ENCODE data around the gene IRF2BP1.
A peak's percentile ranks its signal among the peaks of the same experiment; 100 is the strongest.
"Not testable (repeated sequence)": the region's sequence is repeated elsewhere in the genome, so short reads cannot be mapped to it uniquely, and the experiment has no call there.

IRF2BP1 gene

DNA sequence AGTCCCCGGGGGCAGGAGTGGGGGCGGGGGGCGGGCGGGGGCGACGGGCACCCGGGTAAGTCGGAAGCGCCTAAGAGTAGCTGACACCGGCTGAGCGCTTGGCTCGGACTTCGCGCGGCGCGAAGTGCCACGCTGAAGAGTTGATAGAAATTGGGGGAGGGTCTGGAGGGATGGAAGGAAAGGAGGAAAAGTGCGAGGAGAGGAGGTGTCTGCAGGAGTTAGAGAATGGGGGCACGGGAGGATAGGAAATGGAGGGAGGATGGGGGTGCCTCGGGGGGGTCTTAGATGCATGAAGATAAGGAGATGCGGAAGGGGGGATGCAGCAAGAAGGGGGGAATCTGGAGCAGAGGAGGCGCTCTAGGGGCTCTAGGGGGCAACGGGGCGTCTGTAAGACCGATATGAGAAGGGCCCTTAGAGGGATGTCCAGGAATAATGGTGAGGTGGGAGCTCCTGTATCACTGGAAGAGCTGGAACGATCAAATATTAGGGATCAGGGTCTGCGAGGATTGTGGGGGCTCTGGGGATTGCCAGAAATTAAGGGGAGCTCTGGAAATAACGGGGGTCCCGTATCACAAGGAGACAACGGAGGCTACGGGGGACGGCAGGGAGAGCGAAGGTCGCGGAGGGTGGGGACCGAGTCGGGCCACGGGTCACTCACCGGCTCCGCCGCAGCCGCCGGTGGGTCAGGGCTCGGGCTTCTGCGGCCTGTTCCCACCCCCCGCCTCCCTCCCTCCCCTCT is 16.1 kb upstream of the IRF2BP1 start, which contains the start of gene MYPOP:
MYPOP (minus strand) TSS at position 702 of the 739 bp plus-strand sequence. CDS start 840 bp downstream, outside the sequence.
- no peak for DNase-seq

DNA sequence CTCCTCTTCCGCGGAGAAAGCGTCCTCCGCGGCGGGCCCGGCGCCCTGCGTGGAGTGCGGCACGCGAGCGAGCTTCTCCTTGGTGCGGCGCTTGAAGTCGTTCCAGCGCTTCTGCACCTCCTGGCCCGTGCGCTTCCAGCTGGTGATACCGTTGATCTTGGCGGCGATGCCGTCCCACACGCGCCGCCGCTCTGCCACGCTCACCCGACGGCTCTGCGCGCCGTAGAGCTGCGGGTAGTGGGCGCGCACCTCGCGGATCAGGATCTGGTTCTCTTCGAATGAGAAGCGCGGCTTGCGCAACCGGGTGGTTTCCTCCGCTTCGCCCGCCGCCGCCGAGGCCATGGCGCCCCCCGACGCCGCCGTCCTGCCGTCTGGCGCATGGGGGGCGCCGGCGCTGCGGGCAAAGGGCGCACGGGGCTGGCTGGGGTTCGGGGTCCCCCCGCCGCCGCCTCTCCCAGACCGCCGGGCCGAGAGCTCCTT is 15.5 kb upstream of the IRF2BP1 start:
- peak; percentile 74 for DNase-seq

DNA sequence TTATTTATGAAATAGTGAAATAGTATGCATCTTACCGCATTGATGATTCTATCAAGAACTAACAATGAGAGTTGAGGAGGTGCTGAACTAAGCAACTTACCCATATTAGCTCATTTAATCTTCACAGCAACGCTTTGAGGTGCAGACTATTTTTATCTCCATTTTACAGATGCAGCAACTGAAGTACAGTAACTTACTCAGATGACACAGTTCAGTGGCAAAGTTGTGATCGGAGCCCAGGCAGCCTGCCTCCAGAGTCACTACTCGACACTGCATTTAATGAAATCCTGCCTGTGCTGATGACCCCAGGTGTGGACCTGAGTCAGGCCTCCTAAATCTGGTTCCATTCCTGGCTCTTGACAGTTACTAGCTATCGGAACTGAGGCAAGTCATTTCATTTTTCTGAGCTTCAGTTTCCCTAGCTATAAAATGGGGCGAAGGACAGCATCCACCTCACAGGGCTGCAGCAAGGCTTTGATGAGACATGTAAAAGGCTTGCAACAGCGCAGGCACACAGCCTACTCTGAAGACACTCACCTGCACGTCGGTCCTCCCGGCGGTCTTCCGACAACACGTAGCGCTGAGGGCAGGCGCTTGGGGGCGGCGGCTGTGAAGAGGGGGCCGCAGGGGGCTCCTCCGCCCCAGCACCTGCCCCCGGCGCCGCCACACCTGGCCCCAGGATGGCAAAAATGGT is 14.9 kb upstream of the IRF2BP1 start:
- DNase-seq, result no peak

DNA sequence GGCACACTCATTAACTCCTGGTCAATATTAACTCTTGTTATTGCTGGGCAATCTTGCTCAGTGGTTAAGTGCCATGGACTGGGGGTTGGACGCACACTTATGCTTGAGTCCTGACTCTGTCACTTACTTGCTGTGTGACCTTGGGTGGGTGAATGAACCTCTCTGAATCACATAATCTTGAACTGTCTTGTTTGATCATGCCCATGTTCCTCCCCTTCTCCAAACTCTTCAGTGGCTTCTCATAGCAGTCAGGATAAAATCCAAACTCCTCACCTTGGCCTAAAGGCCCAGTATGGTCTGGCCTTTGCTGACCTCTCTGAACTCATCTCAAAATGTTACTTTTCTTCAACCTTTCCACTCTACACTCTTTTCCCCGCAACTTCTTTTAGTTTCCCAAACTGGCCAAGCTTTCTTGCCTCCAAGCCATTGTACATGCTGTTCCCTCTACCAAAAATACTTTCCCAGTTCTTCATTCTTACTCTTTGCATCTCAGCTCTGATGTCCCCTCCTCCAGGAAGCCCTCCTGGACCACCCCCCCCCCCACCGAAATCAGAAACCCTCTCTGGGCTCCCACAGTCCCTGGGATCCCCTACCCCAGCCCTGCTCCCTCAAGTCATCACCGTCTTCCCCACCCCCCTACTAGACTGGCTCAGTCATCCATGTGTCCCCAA is 14.1 kb upstream of the IRF2BP1 start:
- no peak for DNase-seq

DNA sequence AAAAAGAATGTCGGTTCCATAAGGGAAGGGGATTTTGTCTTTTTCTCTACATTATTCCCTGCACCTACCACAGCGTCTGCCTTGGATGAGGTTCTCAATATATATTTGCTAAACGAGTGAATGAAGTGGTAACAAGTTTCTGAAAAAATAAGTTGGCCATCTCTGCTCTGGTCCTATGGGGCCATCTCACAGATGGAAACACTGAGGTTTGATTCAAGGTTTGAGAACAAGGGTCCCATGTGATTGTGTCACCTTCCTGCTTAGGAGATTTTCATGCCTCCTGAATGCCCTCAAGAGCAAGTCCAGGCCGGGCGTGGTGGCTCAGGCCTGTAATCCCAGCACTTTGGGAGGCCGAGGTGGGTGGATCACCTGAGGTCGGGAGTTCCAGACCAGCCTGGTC is 13.3 kb upstream of the IRF2BP1 start:
- no peak for DNase-seq

DNA sequence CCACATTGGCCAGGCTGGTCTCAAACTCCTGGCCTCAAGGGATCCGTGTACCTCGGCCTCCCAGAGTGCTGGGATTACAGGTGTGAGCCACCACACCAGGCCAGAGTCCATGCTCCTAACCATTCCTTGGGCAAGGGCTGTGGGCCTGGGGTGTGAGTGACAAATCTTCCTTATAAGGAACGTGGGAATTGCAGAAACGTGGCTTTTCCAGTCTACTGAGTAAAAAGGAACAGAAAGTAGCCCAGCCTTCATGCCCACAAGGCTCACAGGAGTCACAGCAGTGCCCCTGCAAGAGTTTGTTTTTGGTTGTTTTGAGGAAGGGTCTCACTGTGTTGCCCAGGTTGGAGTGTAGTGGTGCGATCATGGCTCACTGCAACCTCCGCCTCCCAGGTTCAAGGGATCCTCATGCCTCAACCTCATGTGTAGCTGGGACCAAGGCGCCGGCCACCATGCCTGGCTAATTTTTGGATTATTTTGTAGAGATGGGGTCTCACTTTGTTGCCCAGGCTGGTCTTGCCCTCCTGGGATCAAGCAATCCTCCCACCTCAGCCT is 11.4 kb upstream of the IRF2BP1 start:
- no peak for DNase-seq

DNA sequence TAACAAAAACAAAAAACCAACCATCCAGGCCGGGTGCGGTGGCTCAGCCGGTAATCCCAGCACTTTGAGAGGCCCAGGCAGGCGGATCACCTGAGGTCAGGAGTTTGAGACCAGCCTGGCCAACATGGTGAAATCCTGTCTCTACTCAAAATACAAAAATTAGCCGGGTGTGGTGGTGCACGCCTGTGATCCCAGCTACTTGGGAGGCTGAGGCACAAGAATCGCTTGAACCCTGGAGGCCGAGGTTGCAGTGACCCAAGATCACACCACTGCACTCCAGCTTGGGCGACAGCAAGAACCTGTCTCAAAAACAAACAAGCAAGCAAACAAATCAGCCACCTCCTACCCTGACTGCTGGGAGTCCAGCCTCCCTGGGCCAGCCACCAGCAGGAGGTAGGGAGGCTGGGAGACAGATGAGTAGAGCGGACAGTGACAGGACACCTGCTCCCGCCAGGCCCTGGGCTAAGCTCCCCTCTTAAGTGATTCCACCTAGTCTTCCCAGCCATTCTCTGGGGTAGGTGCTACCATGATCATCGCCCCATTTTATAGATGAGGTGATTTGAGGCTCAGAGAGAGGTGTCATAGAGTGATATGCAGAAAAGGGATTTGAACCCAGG is 10.2 kb upstream of the IRF2BP1 start:
- DNase-seq, result not testable (repeated sequence)

DNA sequence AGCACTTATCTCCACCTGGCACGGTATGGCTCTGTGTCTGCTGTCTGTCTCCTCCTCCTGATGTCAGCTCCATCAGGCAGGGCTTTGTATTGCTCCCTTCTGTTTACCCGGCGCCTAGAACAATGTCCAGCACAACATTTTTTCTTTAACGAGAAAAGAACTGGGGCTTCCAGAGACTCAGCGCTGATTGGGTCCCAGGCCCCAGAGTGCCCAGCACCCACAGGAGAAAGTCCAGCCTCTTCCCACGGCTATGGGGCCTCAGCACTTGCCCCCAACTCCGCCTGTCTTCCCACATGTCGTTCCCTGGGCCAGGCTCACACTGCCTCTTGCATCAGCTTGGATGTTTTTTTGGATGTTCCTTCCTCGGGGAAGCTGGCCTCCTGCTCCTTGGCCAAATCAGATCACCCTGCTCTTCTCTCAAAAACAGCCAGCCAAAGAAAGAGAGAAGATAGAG is 9.6 kb upstream of the IRF2BP1 start:
- no peak for DNase-seq

DNA sequence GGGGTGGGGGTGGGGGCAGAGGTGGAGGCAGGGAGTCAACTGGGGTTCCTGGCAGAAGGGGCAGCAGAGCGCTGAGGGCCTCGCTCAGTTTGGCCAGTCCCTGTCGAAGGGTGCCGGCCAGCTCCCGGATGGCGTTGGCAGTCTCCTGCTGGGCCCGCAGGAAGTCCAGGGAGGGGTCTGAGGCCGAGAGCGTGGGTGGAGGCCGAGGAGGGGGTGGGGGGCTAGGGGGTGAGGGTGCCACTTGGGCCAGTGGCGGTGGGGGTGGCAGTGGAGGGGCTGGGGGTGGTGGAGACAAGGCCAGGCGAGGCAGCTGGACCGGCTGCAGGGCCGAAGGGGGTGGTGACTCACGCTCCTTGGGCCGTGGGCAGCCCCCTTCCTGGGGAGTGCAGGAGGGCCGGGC is 4.9 kb upstream of the IRF2BP1 start:
- DNase-seq, result no peak

DNA sequence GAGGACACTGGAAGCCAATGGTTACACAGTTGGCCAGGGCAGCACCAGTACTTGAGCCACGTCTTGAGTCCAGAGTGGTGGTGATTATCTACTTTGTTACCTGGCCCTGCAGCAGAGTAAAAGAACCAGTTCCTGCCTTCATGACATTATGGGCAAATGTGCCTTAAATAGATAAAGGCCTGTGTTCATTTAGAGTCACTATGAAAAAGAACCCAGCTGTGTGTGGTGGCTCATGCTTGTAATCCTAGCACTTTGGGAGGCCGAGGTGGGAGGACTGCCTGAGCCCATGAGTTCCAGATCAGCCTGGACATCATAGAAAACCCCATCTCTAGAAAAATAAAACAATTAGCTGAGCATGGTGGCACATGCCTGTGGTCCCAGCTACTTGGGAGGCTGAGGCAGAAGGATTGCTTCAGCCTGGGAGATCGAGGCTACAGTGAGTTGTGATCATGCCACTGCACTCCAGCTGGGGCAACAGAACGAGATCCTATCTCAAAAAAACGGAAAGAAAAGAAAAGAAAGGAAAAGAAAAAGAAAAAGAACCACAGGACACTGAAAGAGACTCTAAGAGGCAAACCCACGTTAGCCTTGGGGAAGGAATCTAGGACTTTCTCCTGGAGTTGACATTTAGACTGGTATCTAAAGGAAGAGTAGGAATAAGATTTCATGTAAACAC is 3.4 kb upstream of the IRF2BP1 start:
- DNase-seq, result no peak

DNA sequence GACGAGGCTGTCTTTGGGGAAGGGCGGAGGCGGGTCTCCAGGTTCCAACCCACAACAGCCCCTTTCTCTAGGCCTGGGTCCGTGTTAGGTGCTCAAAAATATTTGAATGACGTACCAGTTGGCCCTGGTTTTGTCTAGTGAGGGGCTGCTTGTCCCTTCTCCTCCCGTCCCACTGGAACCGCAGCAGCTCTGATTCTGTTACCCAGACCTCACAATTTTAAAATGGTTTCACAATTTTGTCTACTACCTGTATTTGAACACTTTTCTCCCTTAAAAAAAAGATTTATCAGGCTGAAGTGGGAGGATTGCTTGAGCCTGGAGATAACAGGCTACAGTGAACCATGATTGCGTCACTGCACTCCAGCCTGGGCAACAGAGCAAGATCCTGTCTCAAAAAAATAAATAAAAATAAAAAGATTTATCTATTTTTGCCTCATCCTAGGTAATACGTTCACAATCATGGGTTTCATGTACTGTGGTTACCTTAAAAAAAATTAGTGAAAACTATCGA is 1.3 kb upstream of the IRF2BP1 start:
- no peak for DNase-seq

DNA sequence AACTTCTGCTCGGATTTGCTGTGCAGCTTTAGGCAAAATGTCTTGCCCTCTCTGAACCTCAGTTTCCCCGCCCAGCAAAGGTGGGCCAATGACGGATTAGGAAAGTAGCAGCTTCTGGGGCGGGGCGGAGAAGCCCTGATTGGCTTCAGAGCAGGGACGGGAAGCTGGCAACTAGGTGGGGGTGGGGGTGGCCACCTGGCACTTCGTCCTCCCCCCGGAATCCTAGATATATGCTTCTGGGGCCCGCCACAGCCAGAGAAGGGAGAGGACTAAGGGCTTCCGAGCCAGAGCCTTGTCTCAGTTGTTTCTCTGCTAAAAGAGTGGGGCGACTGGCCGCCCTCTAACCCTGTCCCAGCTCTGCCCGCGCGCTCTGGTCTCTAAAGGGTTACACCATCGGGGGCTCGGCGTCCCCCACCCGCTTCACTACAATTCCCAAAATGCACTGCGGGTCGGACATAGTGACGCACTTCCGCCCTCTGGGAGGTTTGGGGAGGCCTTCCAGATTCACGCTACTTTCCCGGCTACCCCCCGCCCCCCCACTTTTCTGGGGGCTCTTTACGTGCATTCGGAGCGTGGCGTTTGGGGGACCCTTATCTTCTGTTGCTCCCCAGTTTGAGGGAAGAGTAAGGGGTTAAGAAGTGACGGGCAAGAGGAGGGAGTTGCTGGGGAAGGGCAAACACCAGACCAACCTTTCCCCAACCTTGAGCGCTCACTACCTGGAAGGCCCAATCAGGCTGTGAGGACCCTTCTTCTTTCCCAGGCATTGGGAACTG is 672 bp upstream of the IRF2BP1 start:
- DNase-seq, result peak; percentile 94

DNA sequence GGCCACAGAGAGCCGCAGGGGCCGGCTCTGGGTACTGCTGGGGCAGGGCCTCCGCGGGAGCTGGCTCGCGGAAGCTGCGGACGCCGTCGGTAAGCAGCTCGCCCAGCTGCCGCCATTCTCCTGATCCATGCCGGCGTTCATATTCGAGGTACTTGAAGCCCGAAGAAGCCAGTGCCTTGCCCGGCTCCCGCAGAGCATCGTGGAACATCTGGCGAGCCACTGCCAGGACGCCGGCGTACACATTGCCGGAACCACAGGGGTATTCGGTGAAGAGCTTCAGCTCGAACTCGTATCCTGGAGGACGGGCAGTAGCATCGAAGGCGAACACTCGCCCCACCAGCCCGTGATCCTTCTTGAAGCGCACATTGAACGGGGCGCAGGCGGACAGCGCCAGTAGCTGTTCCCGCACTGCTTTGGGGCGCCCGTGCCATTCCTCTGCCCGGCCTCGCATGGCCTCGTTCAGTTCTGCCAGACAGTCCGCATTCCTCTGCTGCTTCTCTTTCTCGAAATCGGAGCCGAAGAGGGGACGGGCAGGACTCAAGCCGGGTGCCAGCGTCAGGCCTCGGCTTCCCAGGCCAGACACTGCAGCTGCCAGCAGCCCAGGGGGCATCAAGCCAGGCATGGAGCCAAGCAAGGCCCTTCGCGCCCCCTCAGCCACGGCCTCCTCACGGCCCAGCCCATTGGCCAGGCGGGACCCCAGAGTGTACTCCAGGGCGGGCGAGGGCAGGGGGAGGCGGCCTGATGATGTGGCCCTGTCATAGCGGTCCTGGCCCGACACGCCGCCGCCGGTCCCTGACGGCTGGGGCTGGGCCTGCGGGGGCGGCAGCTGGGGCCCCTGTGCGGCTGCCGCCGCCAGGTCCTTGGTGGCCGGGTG is 1.0 kb downstream of the IRF2BP1 start:
- DNase-seq, result peak; percentile 65

DNA sequence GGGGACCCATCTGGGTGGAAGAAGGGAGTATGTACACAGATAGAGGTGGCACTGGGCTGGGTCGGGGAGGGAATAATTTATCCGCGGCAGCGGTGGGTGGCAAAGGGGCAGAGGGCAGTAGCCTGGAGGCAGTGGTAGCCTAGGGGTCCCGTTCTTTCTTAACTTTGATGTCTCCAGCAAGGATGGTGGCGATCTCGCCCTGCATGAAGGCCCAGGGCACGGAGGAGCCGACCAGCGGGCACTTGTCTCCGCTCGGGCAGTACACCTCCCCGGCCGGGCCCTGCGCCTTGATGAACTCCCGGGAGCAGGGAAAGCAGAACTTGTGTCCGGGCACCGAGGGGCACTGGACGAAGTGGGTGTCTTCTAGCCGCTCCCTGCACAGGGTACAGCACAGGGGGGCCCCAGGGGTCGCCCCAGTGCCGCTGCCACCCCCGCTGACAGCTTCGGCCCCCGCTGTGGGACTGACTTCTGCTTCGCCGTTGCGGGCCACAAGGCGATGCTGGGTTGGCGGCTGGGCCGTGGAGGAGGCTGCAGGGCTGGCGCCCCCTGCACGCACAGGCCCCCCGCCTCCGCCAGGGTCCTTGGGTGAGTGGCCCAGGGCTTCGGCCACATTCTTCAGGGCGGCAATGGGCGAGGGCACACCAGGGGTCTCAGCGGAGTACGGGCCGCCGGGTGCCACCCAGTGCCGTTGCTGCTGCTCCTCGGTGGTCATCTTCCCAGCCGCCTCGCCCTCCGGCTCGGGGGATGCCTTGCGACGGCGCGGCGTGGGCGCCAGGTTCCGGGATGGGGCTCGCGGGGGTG is 1.9 kb downstream of the IRF2BP1 start:
- no peak for DNase-seq

DNA sequence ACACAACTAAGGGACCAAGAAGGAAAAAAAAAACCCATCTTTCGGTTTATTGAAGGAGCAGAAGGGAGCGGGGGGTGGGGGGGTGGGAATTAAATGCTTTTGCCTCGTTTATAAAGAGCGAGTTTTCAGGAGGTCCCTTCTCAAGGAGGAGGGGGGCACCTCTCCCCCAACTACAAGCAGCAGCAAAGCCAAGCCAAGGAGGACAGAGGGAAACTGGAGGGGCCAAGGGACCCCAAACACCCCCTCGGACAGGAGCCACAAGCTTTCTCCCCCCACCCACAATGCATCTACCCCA is 2.4 kb downstream of the IRF2BP1 start:
- no peak for DNase-seq

DNA sequence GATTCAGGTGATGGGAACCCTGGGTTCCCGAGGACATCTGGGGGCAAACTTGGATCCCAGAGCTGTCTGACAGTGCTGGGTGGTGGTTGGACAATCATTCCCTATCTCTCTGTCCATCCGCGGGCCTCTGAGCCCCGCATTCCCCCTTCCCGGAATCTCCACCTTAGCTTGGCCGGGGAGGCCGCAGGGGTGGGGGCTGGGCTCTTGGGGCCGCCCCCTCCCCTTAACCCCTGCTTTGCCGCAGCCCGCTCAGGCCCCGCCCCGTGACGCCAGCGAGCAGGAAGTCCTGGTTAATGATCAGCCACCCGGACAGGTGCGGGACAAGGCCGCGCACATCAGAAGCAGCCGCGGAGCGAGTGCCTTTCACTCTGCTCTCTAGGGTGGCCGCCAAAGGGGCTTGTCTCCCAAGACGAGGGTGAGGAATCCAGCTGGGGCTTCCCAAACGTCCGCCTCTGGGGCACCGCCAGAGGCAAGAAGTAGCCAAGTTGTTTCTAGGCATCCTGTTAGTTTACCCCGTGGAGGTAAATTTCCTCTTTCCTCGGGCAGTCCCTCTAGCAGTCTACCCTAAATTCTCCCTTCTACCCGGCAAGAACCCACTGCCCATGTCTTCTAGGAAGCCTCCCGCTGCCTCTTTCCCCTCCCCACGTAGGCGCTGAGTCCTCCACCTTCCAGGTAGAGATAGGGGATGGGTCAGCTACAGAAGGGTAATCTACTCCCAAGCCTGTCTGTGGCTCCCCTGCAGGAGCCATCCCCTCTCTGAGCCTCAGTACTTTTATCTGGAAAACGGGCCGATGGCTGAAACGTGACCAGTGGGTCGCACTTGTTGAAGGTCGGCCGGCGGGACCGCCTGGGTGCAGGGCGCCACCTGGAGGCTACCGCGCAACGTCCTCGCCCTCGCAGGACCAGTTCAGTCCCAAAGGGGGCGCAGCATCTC is 3.0 kb downstream of the IRF2BP1 start:
- DNase-seq, result peak; percentile 95

DNA sequence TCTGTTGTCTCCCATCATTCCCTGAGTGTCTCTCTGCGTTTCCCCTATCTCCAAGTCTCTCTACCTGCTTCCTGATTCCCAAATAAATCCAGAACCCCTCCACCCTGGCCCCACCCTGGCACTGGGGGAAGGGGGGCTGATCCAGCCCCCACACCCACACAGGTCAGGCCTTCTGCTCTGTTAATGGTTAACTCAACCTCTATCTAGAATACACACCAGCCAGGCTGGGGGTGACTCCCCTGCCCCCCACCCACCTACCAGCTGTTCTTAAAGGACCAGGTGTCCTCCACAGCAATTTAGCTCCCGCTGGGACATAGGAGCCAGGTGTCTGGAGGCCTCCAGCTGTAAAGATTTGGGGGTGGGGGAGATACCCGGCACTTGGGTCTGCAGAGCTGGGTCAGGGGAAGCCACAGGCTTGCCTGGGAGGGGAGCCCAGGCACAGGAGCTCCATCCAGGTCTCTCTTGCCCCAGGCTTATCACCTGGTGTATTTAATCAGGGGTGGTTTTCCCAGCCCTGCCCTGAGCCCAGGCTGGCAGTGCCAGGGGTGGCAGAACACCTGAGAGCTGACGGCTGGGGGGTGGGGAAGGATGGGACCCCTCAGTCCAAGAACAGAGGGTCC is 3.9 kb downstream of the IRF2BP1 start:
- no peak for DNase-seq
